NCI-H526 treated with DMSO at 0.1 percent for 48 hours (cell line): ENCODE data around the gene SAMHD1.
"Not testable (repeated sequence)": the region's sequence is repeated elsewhere in the genome, so short reads cannot be mapped to it uniquely, and the experiment has no call there.

Experiments used
- DNase-seq: peaks from one replicate; lab custom pipeline; 2025; lab: John Stamatoyannopoulos, UW

Gene SAMHD1

DNA sequence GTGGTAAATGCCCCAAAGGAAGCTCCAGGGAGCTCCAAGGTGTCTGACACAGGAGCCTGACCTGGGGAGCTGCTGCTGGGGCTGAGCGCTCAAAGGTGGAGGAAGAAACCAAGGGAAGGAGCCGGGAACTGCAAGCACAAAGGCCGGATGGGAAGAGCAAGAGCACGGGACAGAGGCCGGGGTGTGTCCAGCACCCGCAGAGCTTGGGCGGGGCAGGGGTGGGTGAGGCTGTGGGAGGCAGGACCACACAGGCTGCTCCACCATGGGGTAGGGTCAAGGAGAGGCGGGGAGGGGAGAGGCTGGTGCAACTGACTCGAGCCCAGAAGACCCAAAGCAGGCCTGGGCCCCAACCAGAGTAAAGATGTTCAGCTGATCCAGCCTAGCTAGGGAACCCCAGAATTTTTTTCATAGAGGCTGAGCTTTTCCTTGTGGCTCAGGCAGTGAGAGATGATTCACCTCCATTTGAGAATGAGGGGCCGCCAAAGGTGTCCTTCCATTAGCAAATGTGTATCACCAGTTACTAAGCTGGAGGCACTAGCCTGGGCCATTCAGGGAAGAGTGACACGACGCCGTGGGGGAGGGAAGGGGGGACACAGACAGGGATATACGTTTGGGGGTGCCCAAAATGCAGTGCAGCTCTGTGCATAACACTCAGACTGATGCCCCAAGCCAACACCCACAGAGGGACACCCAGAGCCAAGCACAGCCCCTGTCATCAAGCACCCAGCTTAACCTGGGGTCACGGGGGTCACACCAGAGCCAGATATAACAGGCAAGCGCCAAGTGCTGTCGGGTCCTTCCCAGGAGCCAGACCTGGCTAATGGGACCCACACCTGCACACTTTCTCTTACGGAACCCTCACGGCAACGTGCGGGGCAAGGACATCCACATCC is 96.9 kb downstream of the SAMHD1 start:
- DNase-seq, result no peak

DNA sequence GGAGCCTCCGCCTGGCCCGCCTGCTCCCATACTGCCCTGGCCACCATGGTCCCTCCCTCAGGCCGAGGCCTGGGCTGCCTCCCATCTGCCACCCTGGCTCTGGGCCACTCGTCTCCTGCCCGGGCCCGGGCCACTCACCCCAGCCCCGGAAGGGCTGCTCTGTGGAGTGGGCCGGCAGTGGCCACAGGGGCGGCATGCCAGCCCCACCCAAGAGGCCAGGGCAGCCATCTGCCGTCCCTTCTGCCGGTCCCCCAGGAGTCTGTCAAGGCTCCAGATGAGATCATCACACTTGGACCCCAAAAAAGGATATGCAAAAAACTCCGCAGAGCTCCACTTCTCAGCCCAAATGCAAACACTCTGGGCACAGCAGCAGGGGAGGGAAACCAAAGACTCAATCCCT is 99.3 kb downstream of the SAMHD1 start:
- no peak for DNase-seq

DNA sequence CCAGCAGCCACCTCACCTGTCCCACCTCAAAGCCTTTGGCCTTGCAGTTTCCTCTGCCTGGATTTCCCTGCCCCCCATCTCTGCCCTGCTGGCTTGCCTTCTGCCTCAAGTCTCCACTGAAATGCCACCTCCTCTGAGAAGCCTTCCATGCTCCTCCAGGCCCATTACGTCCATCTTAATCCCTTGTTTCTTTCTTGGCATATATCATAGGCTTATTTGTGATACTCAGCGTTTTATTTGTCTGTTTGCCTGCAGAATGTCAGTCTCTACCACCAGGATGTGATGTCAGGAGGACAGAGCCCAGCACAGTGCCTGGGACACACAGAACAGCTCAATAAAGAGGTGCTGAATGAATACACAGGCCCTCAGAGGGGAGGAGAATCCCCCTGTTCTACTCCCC is 100.0 kb downstream of the SAMHD1 start:
- DNase-seq, result no peak

DNA sequence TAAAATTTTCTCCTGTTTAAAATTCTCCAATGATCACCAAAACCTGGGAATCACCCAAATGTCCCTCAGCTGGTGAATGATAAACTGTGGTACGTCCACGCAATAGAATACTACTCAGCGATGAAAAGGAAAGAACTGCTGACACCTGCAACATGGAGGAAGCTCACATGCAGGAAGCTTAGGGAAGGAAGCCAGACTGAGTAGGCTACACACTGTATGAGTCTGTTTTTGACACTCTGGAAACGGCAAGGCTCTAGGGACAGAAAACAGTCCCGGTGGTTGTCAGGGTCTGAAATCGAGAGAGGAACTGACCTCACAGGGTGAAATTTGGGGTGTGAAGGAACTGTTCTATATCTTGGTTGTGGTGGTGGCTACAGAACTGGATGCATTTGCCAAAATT is 100.7 kb downstream of the SAMHD1 start:
- DNase-seq, result no peak

DNA sequence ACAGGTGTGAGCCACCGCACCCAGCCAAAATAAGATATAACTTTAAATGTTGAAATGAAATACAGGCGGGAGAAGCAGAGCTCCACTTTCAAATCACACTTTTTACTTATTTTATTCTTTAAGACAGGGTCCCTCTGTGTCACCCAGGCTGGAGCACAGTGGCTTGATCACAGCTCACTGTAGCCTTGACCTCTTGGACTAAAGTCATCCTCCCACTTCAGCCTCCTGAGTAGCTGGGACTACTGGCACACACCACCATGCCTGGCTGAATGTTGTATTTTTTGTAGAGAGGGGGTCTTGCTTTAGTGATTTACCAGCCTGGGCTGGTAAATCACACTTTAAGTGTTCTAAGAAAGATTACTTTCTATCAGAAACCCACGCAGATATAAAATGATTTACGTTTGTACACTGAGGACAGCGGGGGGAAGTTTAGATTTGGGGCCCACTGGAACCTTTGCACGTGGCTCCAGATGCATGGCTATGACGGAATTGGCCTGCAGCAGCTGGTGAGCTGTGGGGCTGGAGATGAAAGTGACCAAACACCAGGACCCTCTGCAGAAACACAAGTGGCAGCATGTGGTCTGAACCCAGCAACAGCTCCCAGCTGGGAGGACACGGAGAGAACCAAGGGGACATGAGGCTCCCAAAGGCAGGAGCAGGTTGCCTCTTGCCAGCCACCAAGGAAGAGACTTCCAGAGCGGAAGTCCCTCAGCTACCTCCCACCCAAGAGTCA is 102.0 kb downstream of the SAMHD1 start:
- no peak for DNase-seq

DNA sequence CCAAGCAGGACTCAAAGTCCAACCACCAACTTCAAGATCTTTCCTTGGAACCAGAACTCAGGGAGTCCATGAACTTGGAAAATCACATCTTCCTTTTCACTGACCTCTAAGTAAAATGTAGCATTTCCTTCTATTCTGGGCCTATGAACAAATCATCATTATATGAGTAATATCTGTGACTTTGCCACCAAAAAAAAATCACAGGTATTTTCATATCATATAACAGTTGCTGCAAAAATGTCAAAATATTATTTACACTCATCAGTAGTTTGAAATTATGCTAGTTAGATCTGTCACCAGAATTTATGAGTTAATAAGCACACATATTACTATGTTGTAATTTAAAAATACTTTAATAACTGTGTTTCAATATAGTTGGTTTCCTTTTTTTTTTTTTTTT is 102.8 kb downstream of the SAMHD1 start:
- no peak for DNase-seq

DNA sequence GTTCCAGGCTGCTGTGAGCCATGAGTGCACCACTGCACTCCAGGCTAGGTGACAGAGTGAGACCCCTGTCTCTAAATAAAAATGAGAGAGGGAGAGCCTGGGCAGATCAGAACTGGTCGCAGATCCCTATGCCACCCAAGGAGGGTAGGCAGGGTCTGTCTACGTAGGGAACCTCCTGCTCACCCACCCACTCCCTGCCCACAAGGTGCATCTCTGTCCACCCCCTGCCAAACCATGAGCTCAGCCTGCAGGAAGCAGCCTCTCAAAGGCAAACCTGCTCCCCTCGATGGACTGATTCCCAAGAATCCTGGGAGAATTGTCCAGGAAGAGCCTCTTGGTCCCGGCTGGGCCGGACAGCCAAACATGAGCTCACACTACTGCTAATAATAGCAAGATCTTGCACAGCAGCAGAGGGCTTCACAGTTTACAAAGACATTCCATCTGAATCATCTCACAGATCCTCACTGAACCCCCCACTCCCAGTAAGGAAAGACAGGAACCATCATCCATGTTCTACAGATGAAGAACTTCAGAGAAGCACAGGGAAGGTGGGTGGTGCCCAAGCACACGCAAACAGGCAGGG is 103.3 kb downstream of the SAMHD1 start:
- no peak for DNase-seq

DNA sequence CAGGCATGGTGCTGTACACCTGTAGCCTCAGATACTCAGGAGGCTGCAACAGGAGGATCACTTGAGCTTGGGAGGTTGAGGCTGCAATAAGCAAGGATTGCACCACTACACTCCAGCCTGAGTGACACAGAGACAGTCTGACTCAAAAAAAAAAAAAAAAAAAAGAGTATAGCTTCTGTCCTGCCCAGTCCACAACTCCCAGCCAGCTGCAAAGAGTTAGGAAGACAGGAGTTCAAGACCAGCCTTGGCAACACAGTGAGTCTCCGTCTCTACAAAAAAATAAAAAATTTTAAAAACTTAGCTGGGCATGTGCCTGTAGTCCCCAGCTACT is 103.8 kb downstream of the SAMHD1 start:
- DNase-seq, result no peak

DNA sequence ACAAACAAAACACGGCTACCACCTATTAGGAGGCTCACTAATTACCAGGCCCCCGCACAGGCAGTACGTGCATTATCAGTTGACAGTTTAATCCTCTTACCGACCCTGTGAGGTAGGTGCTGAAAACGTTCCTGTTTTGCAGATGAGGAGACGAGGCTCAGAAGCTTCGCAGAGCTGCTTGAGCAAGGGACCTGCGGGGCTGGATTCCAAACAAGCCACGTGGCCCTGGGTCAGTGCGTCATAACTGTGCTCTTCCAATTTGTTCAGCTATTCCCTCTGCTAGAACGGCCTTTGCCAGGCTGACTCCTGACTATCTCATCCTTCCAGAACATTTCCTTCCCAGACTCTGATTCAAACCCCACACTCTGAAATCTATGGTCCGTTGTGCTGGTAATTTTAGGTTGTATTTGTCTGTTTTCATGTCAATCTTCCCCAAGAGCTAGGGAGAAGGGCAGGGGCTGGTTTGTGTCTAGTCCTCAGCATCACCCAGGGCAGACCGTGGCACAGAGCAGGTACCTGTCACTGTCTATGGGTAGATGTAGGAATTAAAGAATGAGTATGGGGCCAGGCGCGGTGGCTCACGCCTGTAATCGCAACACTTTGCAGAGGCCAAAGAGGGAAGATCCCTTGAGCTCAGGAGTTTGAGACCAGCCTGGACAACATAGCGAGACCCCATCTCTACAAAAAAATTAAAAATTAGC is 104.3 kb downstream of the SAMHD1 start:
- no peak for DNase-seq

DNA sequence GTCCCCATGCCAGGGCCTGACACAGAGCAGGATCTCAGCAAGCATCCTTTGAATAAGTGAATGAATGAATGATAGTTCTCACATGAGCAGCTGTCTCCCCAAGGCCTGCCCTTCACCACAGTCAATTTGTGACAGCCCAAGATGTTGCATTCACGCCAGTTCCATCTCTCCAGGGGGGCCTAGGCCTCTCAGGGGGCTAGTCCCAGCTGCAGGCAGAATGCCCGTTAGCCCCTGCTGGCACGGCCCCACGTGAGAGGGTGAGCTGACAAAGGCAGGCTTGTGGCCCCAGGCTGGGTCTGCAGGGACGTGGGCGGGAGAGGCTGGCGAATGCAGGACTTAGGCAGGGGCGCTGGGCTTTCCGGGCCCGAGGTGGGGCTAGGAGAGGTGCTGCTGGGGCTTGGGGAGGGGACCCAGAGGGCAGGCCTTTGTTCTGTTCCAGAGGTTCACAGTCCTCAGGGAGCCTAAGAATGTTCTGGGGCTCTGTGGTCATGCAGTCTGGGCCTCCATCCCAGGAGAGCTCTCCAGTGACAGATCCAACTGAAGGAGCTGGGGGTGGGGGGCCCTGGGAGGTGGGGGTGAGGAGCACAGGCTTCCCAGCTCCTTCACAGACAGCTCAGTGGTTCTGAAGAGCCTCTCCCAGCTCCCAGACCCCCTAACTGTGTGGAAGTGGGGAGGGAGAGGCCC is 106.1 kb downstream of the SAMHD1 start:
- no peak for DNase-seq

DNA sequence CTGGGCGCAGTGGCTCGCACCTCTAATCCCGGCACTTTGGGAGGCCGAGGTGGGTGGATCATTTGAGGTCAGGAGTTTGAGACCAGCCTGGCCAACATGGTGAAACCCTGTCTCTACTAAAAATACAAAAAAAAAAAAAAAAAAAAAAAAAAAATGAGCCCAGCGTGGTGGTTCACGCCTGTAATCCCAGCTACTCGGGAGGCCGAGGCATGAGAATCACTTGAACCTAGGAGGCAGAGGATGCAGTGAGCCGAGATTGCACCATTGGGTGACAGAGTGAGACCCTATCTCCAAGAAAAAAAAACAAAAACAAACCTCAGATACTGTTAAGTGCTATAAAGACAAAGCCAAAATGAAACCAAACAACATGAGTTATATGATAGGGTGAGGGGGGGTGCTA is 110.5 kb downstream of the SAMHD1 start:
- not testable (repeated sequence) for DNase-seq
